ENCODE data around the gene NRP2.

DNA sequence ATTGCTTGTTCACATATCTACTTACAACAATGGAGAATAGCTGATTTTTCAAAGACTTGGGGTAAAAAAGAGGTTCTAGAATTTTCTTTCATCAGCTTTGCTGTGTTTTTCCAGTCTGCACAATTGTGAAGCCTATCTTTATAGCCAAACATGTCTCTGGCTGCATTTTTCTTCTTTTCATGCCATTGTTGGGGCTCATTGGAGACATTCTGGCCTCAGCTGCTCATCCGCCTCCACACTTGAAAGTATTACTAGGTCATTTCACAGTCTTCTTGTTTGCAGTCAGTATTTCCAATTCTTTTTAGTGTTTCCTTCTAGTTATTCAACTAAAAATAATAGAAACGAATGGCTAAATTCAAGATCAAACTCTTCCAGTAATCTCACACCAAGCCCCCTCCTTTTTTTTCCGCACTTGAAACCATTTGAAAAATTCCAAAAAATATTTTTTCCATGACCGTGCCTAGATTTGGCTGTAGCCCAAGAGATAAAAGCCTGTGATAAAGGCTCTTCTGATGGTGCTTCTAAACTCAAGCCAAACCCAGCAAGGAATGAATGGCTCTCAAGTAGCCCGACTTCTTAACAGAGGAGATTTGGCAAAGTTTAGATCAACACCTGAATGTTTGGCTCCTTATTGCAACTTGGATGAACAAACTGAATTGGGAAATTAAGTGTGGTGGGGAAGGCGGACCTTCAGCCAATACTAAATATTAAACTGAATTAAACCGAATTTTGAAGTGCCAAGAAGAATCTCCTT is 103.4 kb downstream of the NRP2 start:
- TF ChIP-seq, protein P1, sequence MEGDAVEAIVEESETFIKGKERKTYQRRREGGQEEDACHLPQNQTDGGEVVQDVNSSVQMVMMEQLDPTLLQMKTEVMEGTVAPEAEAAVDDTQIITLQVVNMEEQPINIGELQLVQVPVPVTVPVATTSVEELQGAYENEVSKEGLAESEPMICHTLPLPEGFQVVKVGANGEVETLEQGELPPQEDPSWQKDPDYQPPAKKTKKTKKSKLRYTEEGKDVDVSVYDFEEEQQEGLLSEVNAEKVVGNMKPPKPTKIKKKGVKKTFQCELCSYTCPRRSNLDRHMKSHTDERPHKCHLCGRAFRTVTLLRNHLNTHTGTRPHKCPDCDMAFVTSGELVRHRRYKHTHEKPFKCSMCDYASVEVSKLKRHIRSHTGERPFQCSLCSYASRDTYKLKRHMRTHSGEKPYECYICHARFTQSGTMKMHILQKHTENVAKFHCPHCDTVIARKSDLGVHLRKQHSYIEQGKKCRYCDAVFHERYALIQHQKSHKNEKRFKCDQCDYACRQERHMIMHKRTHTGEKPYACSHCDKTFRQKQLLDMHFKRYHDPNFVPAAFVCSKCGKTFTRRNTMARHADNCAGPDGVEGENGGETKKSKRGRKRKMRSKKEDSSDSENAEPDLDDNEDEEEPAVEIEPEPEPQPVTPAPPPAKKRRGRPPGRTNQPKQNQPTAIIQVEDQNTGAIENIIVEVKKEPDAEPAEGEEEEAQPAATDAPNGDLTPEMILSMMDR (IDR thresholded peaks at IDR 0.05; ENCODE audit: low read depth, low read length, missing input control) = no peak
- TF ChIP-seq, protein P2, sequence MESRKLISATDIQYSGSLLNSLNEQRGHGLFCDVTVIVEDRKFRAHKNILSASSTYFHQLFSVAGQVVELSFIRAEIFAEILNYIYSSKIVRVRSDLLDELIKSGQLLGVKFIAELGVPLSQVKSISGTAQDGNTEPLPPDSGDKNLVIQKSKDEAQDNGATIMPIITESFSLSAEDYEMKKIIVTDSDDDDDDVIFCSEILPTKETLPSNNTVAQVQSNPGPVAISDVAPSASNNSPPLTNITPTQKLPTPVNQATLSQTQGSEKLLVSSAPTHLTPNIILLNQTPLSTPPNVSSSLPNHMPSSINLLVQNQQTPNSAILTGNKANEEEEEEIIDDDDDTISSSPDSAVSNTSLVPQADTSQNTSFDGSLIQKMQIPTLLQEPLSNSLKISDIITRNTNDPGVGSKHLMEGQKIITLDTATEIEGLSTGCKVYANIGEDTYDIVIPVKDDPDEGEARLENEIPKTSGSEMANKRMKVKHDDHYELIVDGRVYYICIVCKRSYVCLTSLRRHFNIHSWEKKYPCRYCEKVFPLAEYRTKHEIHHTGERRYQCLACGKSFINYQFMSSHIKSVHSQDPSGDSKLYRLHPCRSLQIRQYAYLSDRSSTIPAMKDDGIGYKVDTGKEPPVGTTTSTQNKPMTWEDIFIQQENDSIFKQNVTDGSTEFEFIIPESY (IDR thresholded peaks at IDR 0.05) = no peak
- no peak for TF ChIP-seq RAD21 (IDR thresholded peaks at IDR 0.05)
- TF ChIP-seq SP1 (IDR thresholded peaks at IDR 0.05) = no peak
- TF ChIP-seq YY1 (IDR thresholded peaks at IDR 0.05) = no peak
